Stimulated activated CD4-positive, alpha-beta T cell treated with anti-CD3 and anti-CD28 coated beads, Interleukin-1b, Interleukin-23, amount 100 ng/mL, for 4 hours (primary cell): ENCODE results near the gene OR7D4.
"Not testable (repeated sequence)": the region's sequence is repeated elsewhere in the genome, so short reads cannot be mapped to it uniquely, and the experiment has no call there.

Experiments
- DNase-seq, 2 donors: peaks; one replicate each; pipeline ENCODE4 v3.0.0-alpha.2; 2020; ENCODE audit warnings: low read depth in 2 of 2

OR7D4 gene

GRCh38 chr19:9219489-9219888 lies at the start of gene OR7D4:
TSS of gene OR7D4 (minus strand) at chr19:9219589. CDS start at chr19:9214837, 4,752 bp downstream.
- no peak for DNase-seq

DNA sequence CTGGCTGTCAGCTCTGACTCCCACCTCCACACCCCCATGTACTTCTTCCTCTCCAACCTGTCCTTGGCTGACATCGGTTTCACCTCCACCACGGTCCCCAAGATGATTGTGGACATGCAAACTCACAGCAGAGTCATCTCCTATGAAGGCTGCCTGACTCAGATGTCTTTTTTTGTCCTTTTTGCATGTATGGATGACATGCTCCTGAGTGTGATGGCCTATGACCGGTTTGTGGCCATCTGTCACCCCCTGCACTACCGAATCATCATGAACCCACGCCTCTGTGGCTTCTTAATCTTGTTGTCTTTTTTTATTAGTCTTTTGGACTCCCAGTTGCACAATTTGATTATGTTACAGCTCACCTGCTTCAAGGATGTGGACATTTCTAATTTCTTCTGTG lies 31.8 kb upstream of the OR7D4 start:
- no peak for DNase-seq

DNA sequence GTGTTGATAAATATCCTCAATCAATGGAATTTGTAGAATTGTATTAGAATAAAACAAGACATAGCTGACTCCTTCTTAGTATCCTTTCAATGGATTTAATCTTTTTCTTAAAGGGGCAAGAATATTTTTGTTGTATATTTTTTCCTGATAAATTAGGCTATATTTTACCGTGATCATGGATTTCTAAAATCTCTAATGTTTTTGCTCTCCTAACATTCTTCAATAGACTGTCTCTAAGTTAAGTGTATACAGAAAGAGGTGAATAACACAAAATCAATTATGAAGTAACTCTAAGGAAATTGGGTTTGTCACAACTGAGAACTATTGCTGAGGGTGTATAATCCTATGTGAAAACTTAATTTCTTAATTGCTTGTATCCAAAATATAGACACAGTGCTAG lies 31.2 kb upstream of the OR7D4 start, which contains the start of gene OR7E24:
OR7E24 (plus strand) TSS at position 301 of the 400 bp plus-strand sequence. CDS start 114 bp downstream, outside the sequence.
- DNase-seq = no peak

GRCh38 chr19:9205501-9206113 lies 13.8 kb downstream of the OR7D4 start:
- DNase-seq = peak; percentile 37 to 56

GRCh38 chr19:9198044-9198443 lies 21.3 kb downstream of the OR7D4 start:
- DNase-seq = not testable (repeated sequence)

DNA sequence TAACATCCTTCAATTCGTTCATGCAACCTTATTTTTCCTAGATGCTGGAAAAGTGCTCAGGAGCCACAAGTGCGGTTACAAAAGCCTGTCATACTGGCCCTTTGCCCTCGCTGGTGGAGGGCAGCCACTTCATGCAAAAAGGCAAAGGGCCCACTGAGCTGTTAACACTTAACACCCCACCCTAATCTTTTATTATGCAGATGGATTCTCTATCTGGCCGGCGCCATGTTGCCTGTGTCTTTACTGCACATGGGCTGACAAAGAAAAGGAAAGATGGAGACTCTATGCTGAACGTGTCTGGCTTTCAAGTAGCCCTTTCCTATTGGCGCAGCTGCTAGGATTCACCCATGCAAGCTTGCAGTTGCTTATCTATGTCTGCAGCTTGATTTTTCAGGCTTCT lies 29.9 kb downstream of the OR7D4 start:
- DNase-seq = no peak

GRCh38 chr19:9187191-9187590 lies 32.2 kb downstream of the OR7D4 start:
- DNase-seq = no peak

DNA sequence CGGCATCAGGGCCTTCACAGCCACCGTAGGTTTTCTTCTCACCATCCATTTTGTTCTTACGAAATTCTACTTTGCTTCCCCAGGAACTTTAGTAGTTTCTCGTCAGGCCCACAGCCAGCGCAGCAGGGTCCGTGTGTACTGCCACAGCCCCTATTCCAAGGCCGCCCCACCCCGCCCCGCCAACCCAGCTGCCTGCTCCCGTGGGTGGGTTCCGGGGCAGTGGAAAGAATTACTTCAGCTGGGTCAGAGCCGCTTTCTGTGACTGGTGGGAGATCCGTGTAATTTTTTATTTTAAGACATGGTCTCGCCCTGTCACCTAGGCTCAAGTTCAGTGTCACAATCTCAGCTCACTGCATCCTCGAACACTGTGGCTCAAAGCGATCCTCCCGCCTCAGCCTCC lies 36.4 kb downstream of the OR7D4 start:
- no peak for DNase-seq

DNA sequence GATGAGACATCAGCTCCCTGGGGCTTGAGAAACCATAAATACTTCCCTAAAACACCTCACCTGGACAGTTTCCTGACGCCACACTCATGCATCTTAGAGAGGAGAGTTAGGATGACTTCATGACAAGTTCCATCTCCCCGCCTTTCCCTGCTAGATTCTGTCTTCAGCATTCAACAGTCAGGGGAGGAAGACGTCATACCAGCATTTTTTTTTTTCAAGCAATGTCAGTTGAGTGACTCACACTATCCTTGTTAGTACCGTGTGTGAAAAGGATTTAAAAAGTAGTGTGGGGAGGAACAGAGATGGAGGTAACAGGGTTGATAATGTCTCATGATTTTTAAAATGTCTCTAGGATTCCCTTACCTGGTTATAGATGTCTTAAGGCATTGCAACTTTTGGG lies 40.5 kb downstream of the OR7D4 start, which contains the start of gene OR7D2:
OR7D2 (plus strand) TSS at position 79 of the 400 bp plus-strand sequence. CDS start 6,803 bp downstream, outside the sequence.
- DNase-seq = no peak

GRCh38 chr19:9175326-9175725 lies 44.1 kb downstream of the OR7D4 start:
- DNase-seq = no peak

- DNase-seq = no peak
Measured at GRCh38 chr19:9171393-9171991, 47.9 kb downstream of the OR7D4 start.

GRCh38 chr19:9166846-9167245 lies 52.5 kb downstream of the OR7D4 start:
- DNase-seq = no peak

GRCh38 chr19:9165261-9165660 lies 54.1 kb downstream of the OR7D4 start:
- DNase-seq = no peak

DNA sequence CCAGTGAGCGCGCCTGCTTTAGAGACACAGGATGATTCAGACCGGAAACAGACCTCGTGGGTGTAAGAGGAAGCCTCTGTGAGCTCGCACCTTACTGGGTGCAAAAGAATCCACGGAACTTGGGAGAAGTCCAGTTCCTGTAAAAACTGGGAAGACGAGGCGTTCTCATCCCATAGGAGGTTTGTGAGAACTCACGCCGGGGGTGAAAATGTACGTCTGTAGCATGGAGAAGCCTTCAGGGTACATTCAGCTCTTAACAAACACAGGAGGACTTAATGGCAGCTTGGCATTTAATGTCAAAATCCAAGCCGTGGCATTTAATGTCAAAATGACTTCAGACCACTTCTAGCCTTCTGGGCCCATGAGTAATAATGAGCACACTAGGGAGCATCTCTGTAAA lies 58.0 kb downstream of the OR7D4 start:
- DNase-seq = no peak
